Panc1 (cell line): ENCODE measurements around the gene ATG13. TPM values are rescaled to one million over a fixed set of nuclear protein-coding genes. Genes with fewer than 3 reads are reported as not detected.

Experiments
- ATAC-seq: fragments of 200-7000 bp; cut with Tn5 transposase; 2 replicates; pipeline ENCODE4 v1.9.1; 2020; ENCODE audit warnings: mild to moderate bottlenecking, moderate library complexity
- BruUV-seq: library from RNA; stranded (reverse); fragments of 400-500 nt; replicated peaks from 2 replicates; lab custom pipeline; 2021; lab: Mats Ljungman, UMichigan
- CTCF ChIA-PET: fragments of 300-600 bp; sonication (Branson Sonifier 250); formaldehyde crosslinking; loops from one replicate; lab custom pipeline; 2022; ENCODE audit warnings: antibody characterized with exemption; lab: Charles Lee
- POLR2A ChIA-PET: fragments of 300-600 bp; sonication (Branson Sonifier 250); formaldehyde crosslinking; loops from one replicate; lab custom pipeline; 2022; ENCODE audit warnings: antibody characterized with exemption; lab: Charles Lee
- DNase-seq: peaks from one replicate; pipeline ENCODE4 v3.0.0-alpha.2; 2010; ENCODE audit warnings: low read depth, low spot score
- H3K27ac ChIP-seq: 2 replicates; pipeline ENCODE4 v1.5.1; 2011; ENCODE audit warnings: mild to moderate bottlenecking, low read length, inconsistent platforms
- H3K27me3 ChIP-seq: fragments of 200-500 bp; sonication (Bioruptor generic); 2 replicates; pipeline ENCODE4 v1.6.0; 2014; ENCODE audit warnings: low read length, inconsistent platforms; ENCODE audit not compliant: control insufficient read depth, insufficient read depth
- H3K36me3 ChIP-seq: fragments of 200-500 bp; sonication (Bioruptor generic); 2 replicates; pipeline ENCODE4 v1.5.1; 2014; ENCODE audit warnings: inconsistent platforms, mild to moderate bottlenecking, low read length, moderate library complexity; ENCODE audit not compliant: control insufficient read depth, insufficient read depth
- H3K4me1 ChIP-seq: 2 replicates; pipeline ENCODE4 v1.5.1; 2011; ENCODE audit warnings: inconsistent platforms, mild to moderate bottlenecking, low read length, moderate library complexity; ENCODE audit not compliant: control insufficient read depth, insufficient read depth
- H3K4me3 ChIP-seq, 2 experiments: 2 replicates each; pipeline ENCODE4 v1.5.1; 2011 to 2012; ENCODE audit warnings: low read depth in 2 of 2, low read length in 2 of 2, mild to moderate bottlenecking in 2 of 2, inconsistent platforms in 1 of 2, moderate library complexity in 1 of 2
- H3K9me3 ChIP-seq: fragments of 200-500 bp; sonication (Bioruptor generic); 2 replicates; pipeline ENCODE4 v1.5.1; 2014; ENCODE audit warnings: low read depth, mild to moderate bottlenecking, inconsistent platforms, low read length, moderate library complexity; ENCODE audit not compliant: control insufficient read depth, insufficient read depth
- POLR2AphosphoS5 ChIP-seq: IDR thresholded peaks from 2 replicates; pipeline ENCODE4 v1.6.1; 2012; ENCODE audit warnings: mild to moderate bottlenecking, low read depth, low read length, moderate library complexity
- REST ChIP-seq, 2 experiments: IDR thresholded peaks; 2 replicates each; pipeline ENCODE4 v1.6.1; 2011 to 2012; ENCODE audit warnings: low read depth in 2 of 2, control low read depth in 1 of 2, low read length in 1 of 2, mild to moderate bottlenecking in 1 of 2, moderate library complexity in 1 of 2; ENCODE audit not compliant: insufficient read depth in 1 of 2
- SIN3A ChIP-seq: IDR thresholded peaks from 2 replicates; pipeline ENCODE4 v1.6.1; 2012; ENCODE audit warnings: low read depth, mild to moderate bottlenecking, low read length, moderate library complexity, borderline replicate concordance; ENCODE audit not compliant: insufficient read depth
- TCF7L2 ChIP-seq: IDR thresholded peaks from 2 replicates; pipeline ENCODE4 v1.6.1; 2011; ENCODE audit warnings: mild to moderate bottlenecking, low read depth, low read length, inconsistent platforms
- in situ Hi-C: cut with HindIII; loops from 2 replicates; pipeline ENCODE4 v1.10.0; 2016; ENCODE audit warnings: low sequenced_read_pairs, low pct_unique_long_range_greater_than_20kb
- intact Hi-C: fragments of 100-400 bp; cut with micrococcal nuclease; formaldehyde crosslinking; loops from one replicate; pipeline ENCODE4 v1.10.0; 2022; ENCODE audit not compliant: unreplicated experiment
- total RNA-seq: library from RNA; stranded (reverse); gene quantifications from one replicate; pipeline ENCODE4 v1.2.1, GENCODE V29; 2021; ENCODE audit not compliant: unreplicated experiment
- TF ChIP-seq, protein P1 (sequence below): fragments of 450-650 bp; IDR thresholded peaks from 2 replicates; pipeline ENCODE4 v1.5.1; 2017; ENCODE audit warnings: mild to moderate bottlenecking

ATG13 gene
- total RNA-seq, 1 experiment from 2014 or later, result 57.9 TPM

DNA sequence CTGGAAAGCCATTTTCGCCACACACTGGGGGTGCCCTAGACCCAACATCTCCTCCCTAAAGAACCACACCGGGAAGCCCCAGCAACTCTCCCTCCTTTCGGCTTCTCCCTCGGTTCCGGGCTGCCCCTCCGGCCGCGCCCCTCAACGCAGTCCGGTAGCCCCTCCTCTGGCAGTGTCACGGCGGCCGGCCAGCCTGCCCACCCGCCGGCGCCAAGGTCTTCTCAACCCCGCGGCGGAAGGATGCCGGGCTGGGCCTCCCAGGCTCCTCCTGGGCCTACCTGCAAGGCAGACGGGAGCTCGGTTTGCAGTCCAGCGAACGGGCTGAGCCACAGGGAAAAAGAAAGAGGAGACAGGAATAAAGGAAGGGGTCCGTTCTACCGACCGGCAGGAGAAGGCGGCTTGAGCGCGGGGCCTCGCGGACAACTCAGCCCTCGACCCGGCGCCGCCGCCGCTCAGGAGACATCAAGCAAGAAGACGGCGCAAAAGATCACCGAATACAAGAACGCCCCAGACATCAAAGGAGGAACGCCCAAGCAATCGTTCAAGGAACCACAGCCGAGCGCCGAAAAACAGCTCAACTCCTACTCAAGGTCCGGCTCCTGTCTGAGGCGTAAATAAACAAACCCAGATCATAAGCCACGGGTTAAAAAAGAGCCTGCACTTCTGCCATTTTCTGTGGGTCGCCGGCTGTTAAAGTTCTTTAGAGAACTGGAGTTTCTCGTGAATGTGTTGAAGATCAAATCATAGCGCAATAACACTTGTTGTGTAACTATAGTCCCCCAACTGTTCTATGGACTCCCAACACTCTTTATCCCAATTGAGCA is 23.6 kb upstream of the ATG13 start, which contains the start of gene AMBRA1:
AMBRA1 (minus strand) TSS at position 474 of the 824 bp plus-strand sequence. CDS start 45,643 bp downstream, outside the sequence.
- H3K27me3 ChIP-seq, result no peaks in the 10 kb centered on the region
- H3K9me3 ChIP-seq, result no peaks in the 10 kb centered on the region
- BruUV-seq, result no TSS peak
- ATAC-seq, result peak; percentile 91
- DNase-seq, result peak; percentile 92
- H3K36me3 ChIP-seq, result no peaks in the 10 kb centered on the region; the same call in 1 of the 2 replicates
- intact Hi-C loops, result no loop called here
- in situ Hi-C loops, result no loop called here
- ChIA-PET POLR2A (interaction anchor here (0.6 kb wide), 1 partner anchor 14 kb away, joined by 13 read pairs; no protein-coding TSS in a partner anchor), CTCF (interaction anchor here (0.6 to 1.0 kb wide), 2 partner anchors 19 to 462 kb away, joined by 3 to 5 read pairs; no protein-coding TSS in a partner anchor)
- peak within 1 kb of the TSS; percentile 97 for H3K27ac ChIP-seq
- TF ChIP-seq TCF7L2 (peak; percentile 70; the same call in 1 of the 2 replicates), SIN3A (peak; percentile 75; the same call in 1 of the 2 replicates), POLR2AphosphoS5 (peak; percentile 77), REST (IDR thresholded peaks at IDR 0.05; ENCODE audit: insufficient read depth in 1 of 2, low read depth in 2 of 2, low read length in 1 of 2) (no peak)
- H3K4me3 ChIP-seq, result peak within 1 kb of the TSS; percentile 89 to 99
- H3K4me1 ChIP-seq, result peaks cover 33% of the 10 kb centered on the region

DNA sequence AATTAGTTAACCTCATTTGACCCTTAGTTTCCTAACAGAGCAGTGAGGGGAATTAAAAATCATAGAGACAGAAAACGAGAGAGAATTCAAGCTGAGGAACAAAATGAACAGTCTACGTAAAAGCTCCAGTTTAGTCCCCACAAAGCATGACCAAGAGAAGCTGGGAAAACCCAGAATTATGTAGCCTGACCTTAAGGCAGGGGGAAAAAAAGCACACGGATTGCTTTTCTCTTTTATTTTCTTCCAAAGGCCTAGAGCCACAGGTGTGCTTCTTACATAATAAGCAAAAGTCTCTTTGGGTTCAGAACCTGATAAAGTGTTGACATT is 23.0 kb upstream of the ATG13 start:
- no peak for ATAC-seq
- DNase-seq, result no peak
- BruUV-seq, result no TSS peak
- H3K4me1 ChIP-seq, result peaks cover 27% of the 10 kb centered on the region
- intact Hi-C loops, result no loop called here
- in situ Hi-C loops, result no loop called here
- peak overlapping the region; percentile 89 to 99 for H3K4me3 ChIP-seq
- no peaks in the 10 kb centered on the region for H3K27me3 ChIP-seq
- no peaks in the 10 kb centered on the region for H3K9me3 ChIP-seq
- ChIA-PET POLR2A (interaction anchor here (0.6 kb wide), 1 partner anchor 14 kb away, joined by 13 read pairs; no protein-coding TSS in a partner anchor), CTCF (interaction anchor here (0.6 to 1.0 kb wide), 2 partner anchors 18 to 461 kb away, joined by 3 to 5 read pairs; no protein-coding TSS in a partner anchor)
- no peaks in the 10 kb centered on the region; the same call in 1 of the 2 replicates for H3K36me3 ChIP-seq
- H3K27ac ChIP-seq, result peak overlapping the region; percentile 97
- TF ChIP-seq, protein P1, sequence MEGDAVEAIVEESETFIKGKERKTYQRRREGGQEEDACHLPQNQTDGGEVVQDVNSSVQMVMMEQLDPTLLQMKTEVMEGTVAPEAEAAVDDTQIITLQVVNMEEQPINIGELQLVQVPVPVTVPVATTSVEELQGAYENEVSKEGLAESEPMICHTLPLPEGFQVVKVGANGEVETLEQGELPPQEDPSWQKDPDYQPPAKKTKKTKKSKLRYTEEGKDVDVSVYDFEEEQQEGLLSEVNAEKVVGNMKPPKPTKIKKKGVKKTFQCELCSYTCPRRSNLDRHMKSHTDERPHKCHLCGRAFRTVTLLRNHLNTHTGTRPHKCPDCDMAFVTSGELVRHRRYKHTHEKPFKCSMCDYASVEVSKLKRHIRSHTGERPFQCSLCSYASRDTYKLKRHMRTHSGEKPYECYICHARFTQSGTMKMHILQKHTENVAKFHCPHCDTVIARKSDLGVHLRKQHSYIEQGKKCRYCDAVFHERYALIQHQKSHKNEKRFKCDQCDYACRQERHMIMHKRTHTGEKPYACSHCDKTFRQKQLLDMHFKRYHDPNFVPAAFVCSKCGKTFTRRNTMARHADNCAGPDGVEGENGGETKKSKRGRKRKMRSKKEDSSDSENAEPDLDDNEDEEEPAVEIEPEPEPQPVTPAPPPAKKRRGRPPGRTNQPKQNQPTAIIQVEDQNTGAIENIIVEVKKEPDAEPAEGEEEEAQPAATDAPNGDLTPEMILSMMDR, result no peak
- TF ChIP-seq POLR2AphosphoS5, result no peak
